H9 (cell line): ENCODE data around the gene USP53. TPM values are rescaled to one million over a fixed set of nuclear protein-coding genes. Genes with fewer than 3 reads are reported as not detected.

Source experiments
- DNase-seq: peaks from one replicate; pipeline ENCODE4 v3.0.0-alpha.2; 2017
- H2AFZ ChIP-seq: one replicate; pipeline ENCODE4 v1.6.1; 2013; ENCODE audit warnings: mild to moderate bottlenecking, low read length, control low read depth, moderate library complexity
- H2AK5ac ChIP-seq: 2 replicates; pipeline ENCODE4 v1.6.1; 2013; ENCODE audit warnings: low read length, control low read depth, mixed read lengths; ENCODE audit not compliant: insufficient read length
- H2BK120ac ChIP-seq: one replicate; pipeline ENCODE4 v1.6.1; 2013; ENCODE audit warnings: low read depth, mild to moderate bottlenecking, low read length, control low read depth, inconsistent platforms; ENCODE audit not compliant: poor library complexity, severe bottlenecking
- H2BK12ac ChIP-seq: 2 replicates; pipeline ENCODE4 v1.6.1; 2013; ENCODE audit warnings: low read length, control low read depth, mixed read lengths, low read depth; ENCODE audit not compliant: insufficient read length
- H2BK15ac ChIP-seq: 2 replicates; pipeline ENCODE4 v1.6.1; 2013; ENCODE audit warnings: low read depth, low read length, control low read depth
- H2BK20ac ChIP-seq: one replicate; pipeline ENCODE4 v1.6.1; 2013; ENCODE audit warnings: low read depth, mild to moderate bottlenecking, low read length, control low read depth, inconsistent platforms; ENCODE audit not compliant: poor library complexity, severe bottlenecking
- H2BK5ac ChIP-seq: 2 replicates; pipeline ENCODE4 v1.6.1; 2013; ENCODE audit warnings: low read length, control low read depth, mixed read lengths; ENCODE audit not compliant: insufficient read length
- H3K14ac ChIP-seq: 2 replicates; pipeline ENCODE4 v1.6.1; 2013; ENCODE audit warnings: low read length, control low read depth; ENCODE audit not compliant: insufficient read depth
- H3K18ac ChIP-seq: 2 replicates; pipeline ENCODE4 v1.6.1; 2013; ENCODE audit warnings: low read depth, mild to moderate bottlenecking, mixed read lengths, low read length, control low read depth; ENCODE audit not compliant: insufficient read length
- H3K23ac ChIP-seq: 2 replicates; pipeline ENCODE4 v1.6.1; 2013; ENCODE audit warnings: low read length, control low read depth, mixed read lengths, low read depth; ENCODE audit not compliant: insufficient read length
- H3K23me2 ChIP-seq: 2 replicates; pipeline ENCODE4 v1.6.1; 2013; ENCODE audit warnings: low read depth, mild to moderate bottlenecking, mixed read lengths, low read length, control low read depth; ENCODE audit not compliant: insufficient read length, poor library complexity, severe bottlenecking
- H3K27ac ChIP-seq: 2 replicates; pipeline ENCODE4 v1.5.1; 2013; ENCODE audit warnings: low read length, control low read depth, mixed read lengths, low read depth; ENCODE audit not compliant: insufficient read length
- H3K27me3 ChIP-seq: 2 replicates; pipeline ENCODE4 v1.6.1; 2013; ENCODE audit warnings: low read length, control low read depth, inconsistent platforms; ENCODE audit not compliant: insufficient read depth
- H3K4ac ChIP-seq: 2 replicates; pipeline ENCODE4 v1.6.1; 2013; ENCODE audit warnings: low read depth, mild to moderate bottlenecking, control low read depth, inconsistent platforms, low read length, moderate library complexity
- H3K4me1 ChIP-seq: 2 replicates; pipeline ENCODE4 v1.6.1; 2013; ENCODE audit warnings: low read length, control low read depth, inconsistent platforms; ENCODE audit not compliant: insufficient read depth
- H3K4me2 ChIP-seq: 2 replicates; pipeline ENCODE4 v1.6.1; 2013; ENCODE audit warnings: low read length, control low read depth, mixed read lengths; ENCODE audit not compliant: insufficient read length, insufficient read depth
- H3K56ac ChIP-seq: 2 replicates; pipeline ENCODE4 v1.6.1; 2013; ENCODE audit warnings: low read depth, mild to moderate bottlenecking, mixed read lengths, low read length, control low read depth; ENCODE audit not compliant: insufficient read length
- H3K79me1 ChIP-seq: 2 replicates; pipeline ENCODE4 v1.6.1; 2013; ENCODE audit warnings: low read depth, mild to moderate bottlenecking, moderate library complexity, low read length, control low read depth, inconsistent platforms; ENCODE audit not compliant: insufficient read depth, poor library complexity, severe bottlenecking
- H3K79me2 ChIP-seq: 2 replicates; pipeline ENCODE4 v1.6.1; 2013; ENCODE audit warnings: low read length, control low read depth, inconsistent platforms; ENCODE audit not compliant: insufficient read depth
- H3K9ac ChIP-seq: 2 replicates; pipeline ENCODE4 v1.6.1; 2013; ENCODE audit warnings: low read length, control low read depth, mixed read lengths; ENCODE audit not compliant: insufficient read length; ENCODE audit errors: extremely low read depth
- H3K9me3 ChIP-seq: one replicate; pipeline ENCODE4 v1.6.1; 2013; ENCODE audit warnings: low read depth, low read length, inconsistent platforms; ENCODE audit not compliant: control insufficient read depth
- H3T11ph ChIP-seq: one replicate; pipeline ENCODE4 v1.6.1; 2013; ENCODE audit warnings: mild to moderate bottlenecking, low read length, control low read depth, inconsistent platforms
- H4K20me1 ChIP-seq: one replicate; pipeline ENCODE4 v1.6.1; 2013; ENCODE audit not compliant: control insufficient read depth, insufficient read length, insufficient read depth
- H4K5ac ChIP-seq: 2 replicates; pipeline ENCODE4 v1.6.1; 2013; ENCODE audit warnings: low read depth, mild to moderate bottlenecking, mixed read lengths, low read length, control low read depth; ENCODE audit not compliant: insufficient read length
- H4K8ac ChIP-seq: replicated peaks from 2 replicates; pipeline ENCODE4 v1.6.1; 2013; ENCODE audit warnings: low read length, control low read depth, mixed read lengths, low read depth; ENCODE audit not compliant: insufficient read length
- H4K91ac ChIP-seq: 2 replicates; pipeline ENCODE4 v1.6.1; 2013; ENCODE audit warnings: low read depth, mild to moderate bottlenecking, moderate library complexity, mixed read lengths, low read length, control low read depth; ENCODE audit not compliant: insufficient read length
- H3K27ac Mint-ChIP-seq, 3 experiments: 2 replicates in 2 of 3; 3 replicates in 1 of 3; pipeline ENCODE4 v1.8.0; 2020 to 2021; ENCODE audit warnings: mixed read lengths in 3 of 3, mild to moderate bottlenecking in 1 of 3, moderate library complexity in 1 of 3
- H3K27me3 Mint-ChIP-seq: 2 replicates; pipeline ENCODE4 v1.8.0; 2021; ENCODE audit warnings: low read depth, mild to moderate bottlenecking, moderate library complexity, mixed read lengths
- H3K36me3 Mint-ChIP-seq, 3 experiments: 2 replicates in 2 of 3; 3 replicates in 1 of 3; pipeline ENCODE4 v1.8.0; 2020 to 2021; ENCODE audit warnings: low read depth in 3 of 3, mixed read lengths in 3 of 3; ENCODE audit not compliant: insufficient read depth in 1 of 3
- H3K4me1 Mint-ChIP-seq, 2 experiments: 2 replicates each; pipeline ENCODE4 v1.8.0; 2020; ENCODE audit warnings: mixed read lengths in 2 of 2
- H3K4me3 Mint-ChIP-seq, 2 experiments: 2 replicates in 1 of 2; 3 replicates in 1 of 2; pipeline ENCODE4 v1.8.0; 2020 to 2021; ENCODE audit warnings: mild to moderate bottlenecking in 2 of 2, mixed read lengths in 2 of 2, moderate library complexity in 1 of 2
- H3K9me3 Mint-ChIP-seq, 2 experiments: 2 replicates in 1 of 2; 3 replicates in 1 of 2; pipeline ENCODE4 v1.8.0; 2020; ENCODE audit warnings: mild to moderate bottlenecking in 2 of 2, mixed read lengths in 2 of 2, moderate library complexity in 1 of 2
- CTCF ChIP-seq: fragments of 200-600 bp; sonication (generic); conservative IDR thresholded peaks from 3 replicates; pipeline ENCODE4 v1.8.0; 2021; ENCODE audit warnings: antibody characterized with exemption, mild to moderate bottlenecking
- WGBS: extraction: QIAGEN DNeasy Blood & Tissue Kit; methylation state at CpG from one replicate; pipeline ENCODE4 v1.1.7; 2013; ENCODE audit warnings: missing lambda C conversion rate, low lambda C conversion rate, mixed read lengths; ENCODE audit not compliant: insufficient read length; ENCODE audit errors: extremely low coverage; 5-methylcytosine and 5-hydroxymethylcytosine counted together
- total RNA-seq: library from RNA; stranded (reverse); gene quantifications from 2 replicates; pipeline ENCODE4 v1.2.1, GENCODE V29; 2021

USP53 gene
- total RNA-seq, 1 experiment from 2014 or later: 18.4 TPM

- Histone ChIP-seq H3K23ac (no peak overlapping the region), H3K4ac (no peak overlapping the region), H3K27me3 (no peaks in the 10 kb centered on the region), H3K4me1 (peaks cover 3% of the 10 kb centered on the region; the same call in 1 of the 2 replicates), H3K79me2 (peaks cover 2% of the 10 kb centered on the region; the same call in 1 of the 2 replicates), H4K20me1 (no peaks in the 10 kb centered on the region), H3K23me2 (peaks cover 11% of the 10 kb centered on the region), H3K14ac (no peak overlapping the region), H3K56ac (no peak overlapping the region), H2BK120ac (no peak overlapping the region), H2BK5ac (no peak overlapping the region), H3K9me3 (no peaks in the 10 kb centered on the region), H4K91ac (no peak overlapping the region), H3K9ac (peak overlapping the region; percentile 93), H3K4me2 (peak overlapping the region; percentile 96), H3T11ph (no peak overlapping the region), H2BK12ac (no peak overlapping the region), H3K79me1 (no peaks in the 10 kb centered on the region), H3K27ac (no peak overlapping the region), H2AK5ac (no peak overlapping the region), H2BK15ac (no peak overlapping the region), H3K18ac (no peak overlapping the region), H4K8ac (no peak overlapping the region), H4K5ac (no peak overlapping the region), H2BK20ac (no peak overlapping the region), H2AFZ (no peak overlapping the region)
- TF ChIP-seq CTCF: no peak
- Mint-ChIP-seq H3K4me1 (peaks cover 25 to 28% of the 10 kb centered on the region in 2 experiments), H3K27me3 (0 out of 2 replicates have a peak, but pooled peaks cover under 1% of the 10 kb centered on the region), H3K36me3 (peaks cover 17 to 32% (median 30%) of the 10 kb centered on the region in 3 experiments; a peak in 6 of 7 replicates), H3K4me3 (peak overlapping the region; percentile 93 to 97), H3K27ac (peak overlapping the region in 2 of 3 experiments; percentile 59 to 98; a peak in 2 of 7 replicates), H3K9me3 (peaks cover 0 to 6% of the 10 kb centered on the region in 2 experiments; a peak in 2 of 5 replicates)
- no peak for DNase-seq
- WGBS: no CpG with 5 or more reads among the region's 2 CpGs
These were observed 86.8 kb downstream of the USP53 start for GRCh38 chr4:119299260-119299671.
